ENCODE measurements around the gene FAM124A.

DNA sequence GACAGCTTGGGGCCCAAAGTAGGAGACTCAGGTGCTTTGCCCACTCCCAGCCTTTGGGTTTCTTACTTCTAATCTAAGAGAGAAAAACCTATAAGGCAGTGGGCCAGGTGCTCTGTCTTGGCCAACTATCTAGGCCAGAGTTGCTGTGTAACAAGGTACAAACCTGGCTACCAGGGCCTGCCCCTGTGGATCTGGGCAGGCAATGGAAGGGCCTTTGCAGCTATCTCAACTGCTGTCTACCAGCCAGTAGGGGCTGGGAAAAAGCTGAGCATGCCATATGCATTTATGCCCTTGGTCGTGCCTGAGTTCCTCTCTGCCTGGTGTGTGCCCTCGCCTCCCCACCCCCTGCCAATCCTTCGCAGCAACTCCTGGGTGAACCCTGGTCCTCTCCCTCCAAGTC lies 100.6 kb downstream of the FAM124A start:
- TF ChIP-seq GATA2 (IDR thresholded peaks at IDR 0.05; ENCODE audit: low read depth, low read length) (no peak), GATA3 (IDR thresholded peaks at IDR 0.05; ENCODE audit: low read depth, low read length) (no peak)

Data from SH-SY5Y (cell line).